HL-60/S4 treated with retinoic acid at 250 ng/mL for 4 days and 3 days (cell line): ENCODE measurements around the gene APOC1.

Experiments used
- in situ Hi-C: fragments of 300-500 bp; cut with MboI; formaldehyde crosslinking; loops from 2 replicates; pipeline ENCODE4 v1.7.0; 2022; ENCODE audit warnings: low sequenced_read_pairs

APOC1 gene

GRCh38 chr19:44889830-44890365 is 24.5 kb upstream of the APOC1 start:
- in situ Hi-C loops, result no loop called here

- in situ Hi-C loops, result no loop called here
Observed at GRCh38 chr19:44890366-44891015, 23.9 kb upstream of the APOC1 start.

DNA sequence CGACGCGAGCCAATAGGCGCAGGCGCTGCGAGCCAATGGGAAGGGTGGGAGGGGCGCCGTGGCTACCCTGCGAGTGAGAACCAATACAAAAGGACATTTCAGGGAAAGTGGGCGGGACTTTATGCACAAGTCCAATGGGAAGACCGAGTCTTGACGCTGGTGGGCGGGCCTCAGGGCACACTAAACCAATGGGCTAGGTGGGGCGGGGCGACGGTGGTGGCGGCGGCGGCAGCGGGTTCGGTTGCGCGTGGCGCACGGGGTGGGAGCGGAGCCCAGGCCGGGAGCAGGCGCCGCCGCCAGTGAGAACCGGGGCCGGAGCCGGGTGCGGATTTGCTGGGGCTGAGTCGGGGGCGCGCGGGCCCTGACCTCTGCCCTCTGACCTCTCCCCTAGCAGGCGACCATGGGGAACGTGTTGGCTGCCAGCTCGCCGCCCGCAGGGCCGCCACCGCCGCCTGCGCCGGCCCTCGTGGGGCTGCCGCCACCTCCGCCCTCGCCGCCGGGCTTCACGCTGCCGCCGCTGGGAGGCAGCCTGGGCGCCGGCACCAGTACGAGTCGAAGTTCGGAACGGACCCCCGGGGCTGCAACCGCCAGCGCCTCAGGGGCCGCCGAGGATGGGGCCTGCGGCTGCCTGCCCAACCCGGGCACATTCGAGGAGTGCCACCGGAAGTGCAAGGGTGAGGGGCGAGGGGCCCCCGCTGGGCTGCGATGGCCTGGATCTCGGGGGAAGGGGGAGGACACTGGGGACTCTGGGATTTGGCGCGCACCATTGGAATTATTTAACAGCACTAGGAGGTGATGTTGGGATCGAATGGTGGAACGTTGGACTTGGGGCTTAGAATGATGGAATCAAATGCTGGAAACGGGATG is 23.2 kb upstream of the APOC1 start, which contains the start of gene TOMM40:
Gene TOMM40, plus strand, starts transcription at position 239 of the 867 bp plus-strand sequence. Its CDS starts 162 bp downstream, at position 401.
- in situ Hi-C loops, result no loop called here

- in situ Hi-C loops, result no loop called here
Observed at GRCh38 chr19:44892932-44893331, 21.5 kb upstream of the APOC1 start.

- in situ Hi-C loops, result no loop called here
Observed at GRCh38 chr19:44893332-44894051, 20.9 kb upstream of the APOC1 start.

DNA sequence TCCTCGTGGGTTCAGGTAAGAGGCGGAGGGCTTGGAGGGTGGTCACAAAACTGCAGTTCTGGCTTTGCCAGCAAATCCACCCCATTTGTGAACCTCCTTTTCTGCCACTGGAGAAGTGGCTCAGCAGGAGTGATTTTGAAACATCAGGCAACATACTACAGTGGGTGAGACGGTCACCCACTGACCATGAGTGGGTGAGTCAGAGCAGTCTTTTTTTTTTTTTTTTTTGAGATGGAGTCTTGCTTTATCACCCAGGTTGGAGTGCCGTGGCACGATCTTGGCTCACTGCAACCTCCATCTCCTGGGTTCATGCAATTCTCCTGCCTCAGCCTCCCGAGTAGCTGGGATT is 20.4 kb upstream of the APOC1 start:
- in situ Hi-C loops, result no loop called here

DNA sequence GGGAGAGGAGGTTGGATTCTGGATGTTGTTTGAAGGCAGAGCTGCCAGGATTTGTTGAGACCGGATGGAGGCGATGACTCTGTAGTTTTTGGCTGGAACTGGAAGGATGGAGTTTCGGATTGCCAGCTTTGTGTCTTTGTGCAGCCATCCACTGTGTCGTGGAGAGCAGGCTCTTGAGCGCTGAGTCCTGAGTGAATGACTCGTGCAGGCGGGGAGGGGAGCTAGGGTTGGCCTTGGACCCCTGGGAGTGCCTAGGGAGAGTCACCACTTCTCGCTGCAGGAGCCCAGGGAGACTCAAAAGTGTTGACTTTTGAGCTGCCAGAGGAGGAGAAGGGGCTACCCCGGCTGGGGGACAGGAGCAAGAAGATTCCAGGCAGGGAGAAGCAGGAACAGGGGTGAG is 19.5 kb upstream of the APOC1 start:
- in situ Hi-C loops, result no loop called here

- in situ Hi-C loops, result no loop called here
Observed at GRCh38 chr19:44897835-44898234, 16.6 kb upstream of the APOC1 start.

GRCh38 chr19:44900328-44901244 is 13.8 kb upstream of the APOC1 start:
- in situ Hi-C loops, result no loop called here

DNA sequence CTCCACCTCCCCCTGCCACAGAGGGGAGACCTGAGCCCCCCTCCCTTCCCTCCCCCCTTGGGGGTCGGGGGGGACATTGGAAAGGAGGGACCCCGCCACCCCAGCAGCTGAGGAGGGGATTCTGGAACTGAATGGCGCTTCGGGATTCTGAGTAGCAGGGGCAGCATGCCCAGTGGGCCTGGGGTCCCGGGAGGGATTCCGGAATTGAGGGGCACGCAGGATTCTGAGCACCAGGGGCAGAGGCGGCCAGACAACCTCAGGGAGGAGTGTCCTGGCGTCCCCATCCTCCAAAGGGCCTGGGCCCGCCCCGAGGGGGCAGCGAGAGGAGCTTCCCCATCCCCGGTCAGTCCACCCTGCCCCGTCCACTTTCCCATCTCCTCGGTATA is 11.2 kb upstream of the APOC1 start:
- in situ Hi-C loops, result no loop called here

GRCh38 chr19:44903602-44904425 is 10.6 kb upstream of the APOC1 start:
- in situ Hi-C loops, result no loop called here

- in situ Hi-C loops, result no loop called here
Observed at GRCh38 chr19:44904426-44904994, 9.9 kb upstream of the APOC1 start.

GRCh38 chr19:44905437-44906160 is 8.8 kb upstream of the APOC1 start, which contains the start of gene APOE:
TSS of gene APOE (plus strand) at chr19:44905796. CDS start at chr19:44906625, 829 bp downstream.
- in situ Hi-C loops, result no loop called here

- in situ Hi-C loops, result no loop called here
Observed at GRCh38 chr19:44907613-44908012, 6.8 kb upstream of the APOC1 start.

- in situ Hi-C loops, result no loop called here
Observed at GRCh38 chr19:44908074-44908835, 6.2 kb upstream of the APOC1 start.

DNA sequence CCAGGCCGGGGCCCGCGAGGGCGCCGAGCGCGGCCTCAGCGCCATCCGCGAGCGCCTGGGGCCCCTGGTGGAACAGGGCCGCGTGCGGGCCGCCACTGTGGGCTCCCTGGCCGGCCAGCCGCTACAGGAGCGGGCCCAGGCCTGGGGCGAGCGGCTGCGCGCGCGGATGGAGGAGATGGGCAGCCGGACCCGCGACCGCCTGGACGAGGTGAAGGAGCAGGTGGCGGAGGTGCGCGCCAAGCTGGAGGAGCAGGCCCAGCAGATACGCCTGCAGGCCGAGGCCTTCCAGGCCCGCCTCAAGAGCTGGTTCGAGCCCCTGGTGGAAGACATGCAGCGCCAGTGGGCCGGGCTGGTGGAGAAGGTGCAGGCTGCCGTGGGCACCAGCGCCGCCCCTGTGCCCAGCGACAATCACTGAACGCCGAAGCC is 5.6 kb upstream of the APOC1 start:
- in situ Hi-C loops, result no loop called here

GRCh38 chr19:44909775-44910174 is 4.6 kb upstream of the APOC1 start:
- in situ Hi-C loops, result loop anchor here (5.0 kb wide), 1 partner anchor 38 kb away; the partner anchor contains the start of gene APOC2
